Gastrocnemius medialis (tissue), 4 donors: ENCODE results near the gene CENPE.

ENCODE experiments used
- CTCF ChIP-seq, 5 experiments: fragments of 450-650 bp in 3 of 5; fragments of 200-600 bp in 2 of 5; sonication (generic) in 2 of 5; IDR thresholded peaks in 4 of 5; conservative IDR thresholded peaks in 1 of 5; 1 replicate in 4 of 5; 2 replicates in 1 of 5; pipeline ENCODE4 v1.5.1; 2016 to 2019; ENCODE audit warnings: antibody characterized with exemption in 5 of 5, mild to moderate bottlenecking in 3 of 5, moderate library complexity in 3 of 5
- POLR2A ChIP-seq, 2 donors: fragments of 450-650 bp; IDR thresholded peaks; one replicate each; pipeline ENCODE4 v1.6.1; 2017; ENCODE audit warnings: antibody characterized with exemption in 2 of 2, mild to moderate bottlenecking in 2 of 2, moderate library complexity in 2 of 2

DNA sequence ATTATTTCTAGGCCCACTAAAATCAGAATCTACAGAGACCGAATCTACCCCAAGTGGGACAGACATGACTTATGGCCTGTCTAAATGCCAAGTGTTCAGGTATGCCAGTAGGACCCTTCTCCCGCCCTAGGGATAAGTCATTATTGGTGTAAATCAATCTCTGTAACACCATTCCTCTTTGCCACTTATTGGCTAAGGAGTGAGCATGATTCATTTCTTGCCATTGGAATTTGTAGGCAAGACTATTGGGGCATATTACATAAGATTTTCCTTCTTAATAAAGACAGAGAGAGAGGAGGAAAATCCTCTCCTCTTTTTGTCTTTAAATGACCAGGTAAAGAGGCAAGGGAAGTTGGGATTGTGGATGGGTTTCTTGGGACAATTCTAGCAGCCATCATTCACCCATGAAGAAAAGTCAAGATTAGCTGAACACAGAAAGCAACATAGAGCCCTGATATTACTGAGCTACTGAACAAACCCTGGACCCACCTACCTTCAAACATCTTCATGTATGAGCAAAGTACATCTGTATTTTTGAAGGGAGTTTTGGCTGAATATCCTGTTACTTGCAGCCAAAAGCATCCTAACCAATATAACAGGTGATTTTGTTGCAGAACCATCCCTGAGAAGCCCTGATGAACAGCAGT, 124.2 kb downstream of the CENPE start:
- no peak for TF ChIP-seq CTCF (IDR thresholded peaks at IDR 0.05 in 4 of 5, conservative IDR thresholded peaks at IDR 0.05 in 1 of 5)
- no peak for TF ChIP-seq POLR2A (IDR thresholded peaks at IDR 0.05)
